CD14-positive monocyte (primary cell): Measurements from ENCODE around the gene SUZ12. TPM values are rescaled to one million over a fixed set of nuclear protein-coding genes. Genes with fewer than 3 reads are reported as not detected.
"Not testable (repeated sequence)": the region's sequence is repeated elsewhere in the genome, so short reads cannot be mapped to it uniquely, and the experiment has no call there.

Source experiments
- DNase-seq, 3 donors: peaks; one replicate each; pipeline ENCODE4 v3.0.0-alpha.2; 2011 to 2022
- H2AFZ ChIP-seq: 2 replicates; pipeline ENCODE4 v1.6.0; 2012; ENCODE audit warnings: mild to moderate bottlenecking, low read depth, low read length, inconsistent platforms; ENCODE audit not compliant: insufficient read depth, poor library complexity, severe bottlenecking
- H3K27ac ChIP-seq, 2 donors: 1 replicate in 1 of 2; 2 replicates in 1 of 2; pipeline ENCODE4 v1.5.1; 2012 to 2013; ENCODE audit warnings: low read length in 2 of 2, control low read depth in 1 of 2, inconsistent platforms in 1 of 2, low read depth in 1 of 2, mild to moderate bottlenecking in 1 of 2
- H3K27me3 ChIP-seq, 2 donors: one replicate each; pipeline versions ENCODE4 v1.6.0 to v1.6.1; 2011 to 2013; ENCODE audit warnings: low read length in 2 of 2; ENCODE audit not compliant: control insufficient read depth in 2 of 2, insufficient read depth in 2 of 2
- H3K36me3 ChIP-seq, 2 donors: replicated peaks in 1 of 2; 1 replicate in 1 of 2; 2 replicates in 1 of 2; pipeline versions ENCODE4 v1.5.1 to v1.6.1; 2012 to 2013; ENCODE audit warnings: low read length in 2 of 2, control low read depth in 1 of 2, inconsistent platforms in 1 of 2, mild to moderate bottlenecking in 1 of 2; ENCODE audit not compliant: insufficient read depth in 2 of 2, control insufficient read depth in 1 of 2
- H3K4me1 ChIP-seq, 2 donors: 1 replicate in 1 of 2; 2 replicates in 1 of 2; pipeline versions ENCODE4 v1.5.1 to v1.6.1; 2012 to 2013; ENCODE audit warnings: low read length in 2 of 2, control low read depth in 1 of 2, inconsistent platforms in 1 of 2, mild to moderate bottlenecking in 1 of 2, moderate library complexity in 1 of 2; ENCODE audit not compliant: insufficient read depth in 2 of 2, control insufficient read depth in 1 of 2
- H3K4me2 ChIP-seq: replicated peaks from 2 replicates; pipeline ENCODE3; 2012; ENCODE audit warnings: low read length, moderate library complexity, mild to moderate bottlenecking; ENCODE audit not compliant: poor library complexity, severe bottlenecking; ENCODE audit errors: extremely low read depth
- H3K4me3 ChIP-seq, 3 experiments: fragments of 200-600 bp in 1 of 3; sonication (generic) in 1 of 3; replicated peaks in 1 of 3; 1 replicate in 2 of 3; 2 replicates in 1 of 3; pipeline ENCODE4 v1.5.1; 2011 to 2013; ENCODE audit warnings: low read length in 3 of 3, mild to moderate bottlenecking in 3 of 3, control low read depth in 2 of 3, low read depth in 2 of 3, inconsistent platforms in 1 of 3, moderate library complexity in 1 of 3
- H3K79me2 ChIP-seq: 2 replicates; pipeline ENCODE4 v1.6.0; 2012; ENCODE audit warnings: mild to moderate bottlenecking, control low read depth, inconsistent platforms, low read length, moderate library complexity; ENCODE audit not compliant: insufficient read depth
- H3K9ac ChIP-seq: 2 replicates; pipeline ENCODE4 v1.6.0; 2017; ENCODE audit warnings: low read length, mild to moderate bottlenecking; ENCODE audit not compliant: insufficient read depth, poor library complexity, severe bottlenecking
- H3K9me3 ChIP-seq, 2 donors: replicated peaks in 1 of 2; 1 replicate in 1 of 2; 2 replicates in 1 of 2; pipeline versions ENCODE4 v1.5.1 to v1.6.1; 2012 to 2013; ENCODE audit warnings: low read length in 2 of 2, control low read depth in 1 of 2; ENCODE audit not compliant: control insufficient read depth in 1 of 2, insufficient read depth in 1 of 2
- H4K20me1 ChIP-seq: 2 replicates; pipeline ENCODE4 v1.6.0; 2012; ENCODE audit warnings: mild to moderate bottlenecking, low read length, control low read depth, moderate library complexity; ENCODE audit not compliant: insufficient read depth
- H3K27ac Mint-ChIP-seq, 7 donors: one replicate each; pipeline ENCODE4 v1.8.0; 2020; ENCODE audit warnings: mild to moderate bottlenecking in 7 of 7, mixed read lengths in 7 of 7, moderate library complexity in 6 of 7, inconsistent platforms in 2 of 7
- H3K27me3 Mint-ChIP-seq, 3 donors: one replicate each; pipeline ENCODE4 v1.8.0; 2021 to 2022; ENCODE audit warnings: low read depth in 3 of 3, mild to moderate bottlenecking in 3 of 3, mixed read lengths in 3 of 3, moderate library complexity in 3 of 3, inconsistent platforms in 1 of 3
- H3K36me3 Mint-ChIP-seq, 2 donors: one replicate each; pipeline ENCODE4 v1.8.0; 2020; ENCODE audit warnings: mixed read lengths in 2 of 2, inconsistent platforms in 1 of 2, mild to moderate bottlenecking in 1 of 2
- H3K4me1 Mint-ChIP-seq: one replicate; pipeline ENCODE4 v1.8.0; 2020; ENCODE audit warnings: mild to moderate bottlenecking, mixed read lengths
- H3K4me3 Mint-ChIP-seq, 2 donors: one replicate each; pipeline ENCODE4 v1.8.0; 2020; ENCODE audit warnings: mild to moderate bottlenecking in 2 of 2, mixed read lengths in 2 of 2, moderate library complexity in 1 of 2
- H3K9me3 Mint-ChIP-seq, 7 donors: one replicate each; pipeline ENCODE4 v1.8.0; 2020 to 2022; ENCODE audit warnings: mixed read lengths in 7 of 7, mild to moderate bottlenecking in 6 of 7, moderate library complexity in 6 of 7, inconsistent platforms in 2 of 7
- WGBS: methylation state at CpG from one replicate; pipeline ENCODE4 v1.1.5; 2013; ENCODE audit warnings: missing lambda C conversion rate; ENCODE audit not compliant: insufficient coverage; 5-methylcytosine and 5-hydroxymethylcytosine counted together
- intact Hi-C, 2 donors: fragments of 100-400 bp; cut with micrococcal nuclease; formaldehyde crosslinking; loops; one replicate each; pipeline versions ENCODE4 v1.15.0 to v1.15.1; 2023
- polyA plus RNA-seq, 3 donors: library from polyadenylated mRNA; depleted of rRNA in 1 of 3; unstranded in 2 of 3; stranded (reverse) in 1 of 3; fragments of 300-500 nt in 2 of 3; fragments of >200 nt in 1 of 3; fragmentation: Illumina TruSeq in 2 of 3; gene quantifications; 1 replicate in 2 of 3; 2 replicates in 1 of 3; pipeline ENCODE4 v1.2.3, GENCODE V29; 2012 to 2021
- TF ChIP-seq, protein P1 (sequence below): fragments of 200-600 bp; IDR thresholded peaks from one replicate; pipeline ENCODE4 v1.8.0; 2022; ENCODE audit warnings: antibody characterized with exemption, mild to moderate bottlenecking

The SUZ12 gene
- polyA plus RNA-seq, 3 donors = 6.3 to 9.9 (median 7.9) TPM

DNA sequence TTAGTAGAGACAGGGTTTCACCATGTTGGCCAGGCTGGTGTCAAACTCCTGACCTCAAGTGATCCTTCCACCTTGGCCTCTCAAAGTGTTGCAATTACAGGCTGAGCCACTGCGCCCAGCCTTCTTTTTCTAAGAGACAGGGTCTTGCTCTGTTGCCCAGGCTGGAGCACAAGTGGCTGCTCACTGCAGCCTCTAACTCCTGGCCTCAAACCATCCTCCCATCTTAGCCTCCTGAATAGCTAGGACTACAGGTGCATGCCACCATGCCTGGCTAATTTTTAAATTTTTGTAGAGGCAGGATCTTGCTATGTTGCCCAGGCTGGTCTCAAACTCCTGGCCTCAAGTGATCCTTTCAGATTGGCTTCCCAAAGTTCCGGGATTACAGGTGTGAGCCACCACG, 15.1 kb downstream of the SUZ12 start:
- H4K20me1 ChIP-seq, H3K27me3 ChIP-seq, H3K4me3 Mint-ChIP-seq, H3K9me3 ChIP-seq, H3K27me3 Mint-ChIP-seq, H2AFZ ChIP-seq, H3K9me3 Mint-ChIP-seq, intact Hi-C loops, H3K27ac ChIP-seq, H3K4me1 ChIP-seq, DNase-seq, H3K4me3 ChIP-seq, H3K4me1 Mint-ChIP-seq, H3K79me2 ChIP-seq, H3K4me2 ChIP-seq, H3K9ac ChIP-seq: not testable (repeated sequence)
- Mint-ChIP-seq H3K27ac (peak overlapping the region in 1 of 7 donors; percentile 31), H3K36me3 (peaks cover 48 to 87% of the 10 kb centered on the region in 2 donors)
- no CpG with 5 or more reads among the region's 3 CpGs for WGBS
- peaks cover 22 to 70% of the 10 kb centered on the region in 2 donors for H3K36me3 ChIP-seq

DNA sequence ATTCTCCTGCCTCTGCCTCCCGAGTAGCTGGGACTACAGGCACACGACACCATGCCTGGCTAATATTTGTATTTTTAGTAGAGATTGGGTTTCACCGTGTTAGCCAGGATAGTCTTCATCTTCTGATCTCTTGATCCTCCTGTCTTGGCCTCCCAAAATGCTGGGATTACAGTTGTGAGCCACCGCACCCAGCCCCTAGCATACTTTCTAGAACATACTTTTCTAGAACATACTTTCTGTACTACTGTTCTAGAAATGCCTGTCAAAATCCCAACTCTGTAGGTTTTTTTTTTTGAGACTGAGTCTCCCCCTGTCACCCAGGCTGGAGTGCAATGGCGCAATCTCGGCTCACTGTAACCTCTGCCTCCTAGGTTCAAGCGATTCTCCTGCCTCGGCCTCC, 27.3 kb downstream of the SUZ12 start:
- H3K4me1 Mint-ChIP-seq, H3K4me1 ChIP-seq, H2AFZ ChIP-seq, intact Hi-C loops, H3K9me3 Mint-ChIP-seq, H3K9me3 ChIP-seq, H3K27ac ChIP-seq, H4K20me1 ChIP-seq, H3K4me3 Mint-ChIP-seq, H3K27me3 ChIP-seq, H3K9ac ChIP-seq, H3K4me3 ChIP-seq, H3K27me3 Mint-ChIP-seq, DNase-seq, H3K4me2 ChIP-seq: not testable (repeated sequence)
- peaks cover 30 to 88% of the 10 kb centered on the region in 2 donors for H3K36me3 ChIP-seq
- Mint-ChIP-seq H3K36me3 (peaks cover 52 to 78% of the 10 kb centered on the region in 2 donors), H3K27ac (peak overlapping the region in 2 of 7 donors; percentile 38 to 76)
- WGBS = no CpG with 5 or more reads among the region's 8 CpGs
- peaks cover 19% of the 10 kb centered on the region for H3K79me2 ChIP-seq

DNA sequence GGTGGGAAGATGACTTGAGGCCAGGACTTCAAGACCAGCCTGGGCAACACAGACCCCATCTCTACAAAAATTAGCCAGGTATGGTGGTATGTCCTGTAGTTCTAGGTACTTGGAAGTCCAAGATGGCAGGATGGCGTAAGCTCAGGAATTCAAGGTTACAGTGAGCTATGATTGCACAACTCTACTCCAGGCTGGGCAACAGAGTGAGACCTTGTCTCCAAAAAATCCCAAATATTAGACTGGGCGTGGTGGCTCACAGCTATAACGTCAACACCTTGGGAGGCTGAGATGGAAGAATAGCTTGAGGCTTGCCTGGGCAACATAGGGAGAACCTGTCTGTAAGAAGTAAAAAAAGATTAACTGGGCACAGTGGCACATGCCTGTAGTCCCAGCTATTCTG, 30.8 kb downstream of the SUZ12 start:
- no peaks in the 10 kb centered on the region for H3K9me3 Mint-ChIP-seq
- H3K36me3 Mint-ChIP-seq = peaks cover 37 to 77% of the 10 kb centered on the region in 2 donors
- Histone ChIP-seq H3K79me2 (peaks cover 9% of the 10 kb centered on the region), H3K4me1 (no peaks in the 10 kb centered on the region), H3K4me2 (no peak overlapping the region), H3K4me3 (no peak overlapping the region), H3K9me3 (no peaks in the 10 kb centered on the region), H4K20me1 (no peaks in the 10 kb centered on the region), H3K36me3 (peaks cover 25 to 74% of the 10 kb centered on the region in 2 donors), H3K27ac (no peak overlapping the region), H2AFZ (no peak overlapping the region), H3K27me3 (no peaks in the 10 kb centered on the region), H3K9ac (no peak overlapping the region)
- TF ChIP-seq, protein P1, sequence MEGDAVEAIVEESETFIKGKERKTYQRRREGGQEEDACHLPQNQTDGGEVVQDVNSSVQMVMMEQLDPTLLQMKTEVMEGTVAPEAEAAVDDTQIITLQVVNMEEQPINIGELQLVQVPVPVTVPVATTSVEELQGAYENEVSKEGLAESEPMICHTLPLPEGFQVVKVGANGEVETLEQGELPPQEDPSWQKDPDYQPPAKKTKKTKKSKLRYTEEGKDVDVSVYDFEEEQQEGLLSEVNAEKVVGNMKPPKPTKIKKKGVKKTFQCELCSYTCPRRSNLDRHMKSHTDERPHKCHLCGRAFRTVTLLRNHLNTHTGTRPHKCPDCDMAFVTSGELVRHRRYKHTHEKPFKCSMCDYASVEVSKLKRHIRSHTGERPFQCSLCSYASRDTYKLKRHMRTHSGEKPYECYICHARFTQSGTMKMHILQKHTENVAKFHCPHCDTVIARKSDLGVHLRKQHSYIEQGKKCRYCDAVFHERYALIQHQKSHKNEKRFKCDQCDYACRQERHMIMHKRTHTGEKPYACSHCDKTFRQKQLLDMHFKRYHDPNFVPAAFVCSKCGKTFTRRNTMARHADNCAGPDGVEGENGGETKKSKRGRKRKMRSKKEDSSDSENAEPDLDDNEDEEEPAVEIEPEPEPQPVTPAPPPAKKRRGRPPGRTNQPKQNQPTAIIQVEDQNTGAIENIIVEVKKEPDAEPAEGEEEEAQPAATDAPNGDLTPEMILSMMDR = no peak
- no peaks in the 10 kb centered on the region for H3K4me1 Mint-ChIP-seq
- intact Hi-C loops = no loop called here
- H3K4me3 Mint-ChIP-seq = no peak overlapping the region
- peak overlapping the region in 1 of 7 donors; percentile 71 for H3K27ac Mint-ChIP-seq
- no peak for DNase-seq
- WGBS = 100% methylated on average over 2 of the region's 3 CpGs
- H3K27me3 Mint-ChIP-seq = peaks cover 0 to 1% (median 0%) of the 10 kb centered on the region in 3 donors

DNA sequence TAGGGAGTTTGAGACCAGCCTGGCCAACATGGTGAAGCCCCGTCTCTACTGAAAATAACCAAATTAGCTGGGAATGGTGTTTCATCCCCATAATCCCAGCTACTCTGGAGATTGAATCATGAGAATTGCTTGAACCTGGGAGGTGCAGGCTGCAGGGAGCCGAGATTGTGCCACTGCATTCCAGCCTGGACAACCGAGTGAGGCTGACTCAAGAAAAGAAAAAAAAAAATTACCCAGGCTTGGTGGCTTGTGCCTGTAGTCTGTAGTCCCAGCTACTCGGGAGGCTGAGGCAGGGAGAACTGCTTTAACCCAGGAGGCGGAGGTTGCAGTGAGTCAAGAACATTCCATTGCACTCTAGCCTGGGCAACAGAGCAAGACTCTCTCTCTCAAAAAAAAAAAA, 33.6 kb downstream of the SUZ12 start:
- H3K36me3 Mint-ChIP-seq = peaks cover 38 to 72% of the 10 kb centered on the region in 2 donors
- H3K4me3 ChIP-seq, H3K4me3 Mint-ChIP-seq, H3K9ac ChIP-seq, DNase-seq, H3K4me2 ChIP-seq, H3K27ac ChIP-seq, H3K4me1 Mint-ChIP-seq, H3K27me3 Mint-ChIP-seq, H3K79me2 ChIP-seq, H3K27me3 ChIP-seq, H2AFZ ChIP-seq, H3K4me1 ChIP-seq, intact Hi-C loops, H3K9me3 Mint-ChIP-seq, H4K20me1 ChIP-seq, H3K27ac Mint-ChIP-seq, H3K9me3 ChIP-seq: not testable (repeated sequence)
- WGBS = 100% methylated on average over 3 of the region's 5 CpGs
- H3K36me3 ChIP-seq = peaks cover 29 to 66% of the 10 kb centered on the region in 2 donors
